GM23338 (cell line): Measurements from ENCODE around the gene MYH7. TPM values are rescaled to one million over a fixed set of nuclear protein-coding genes. Genes with fewer than 3 reads are reported as not detected.

Source experiments
- ATAC-seq: fragments of 200-7000 bp; cut with Tn5 transposase; 3 replicates; pipeline ENCODE4 v1.9.1; 2020
- DNase-seq: peaks from one replicate; pipeline ENCODE4 v3.0.0-alpha.2; 2015; ENCODE audit warnings: low spot score
- H2AFZ ChIP-seq: fragments of 200-600 bp; sonication (generic); 2 replicates; pipeline ENCODE4 v1.8.0; 2016; ENCODE audit warnings: antibody characterized with exemption, mild to moderate bottlenecking, moderate library complexity
- H3F3A ChIP-seq: fragments of 200-600 bp; sonication (generic); replicated peaks from 2 replicates; pipeline ENCODE4 v1.8.0; 2017; ENCODE audit warnings: antibody characterized with exemption, mixed run types, low read depth
- H3K27ac ChIP-seq: fragments of 200-600 bp; sonication (generic); 2 replicates; pipeline ENCODE4 v1.6.1; 2016; ENCODE audit warnings: low read depth
- H3K27me3 ChIP-seq: fragments of 200-600 bp; sonication (generic); 2 replicates; pipeline ENCODE4 v1.8.0; 2016; ENCODE audit warnings: mild to moderate bottlenecking, mixed run types, moderate library complexity; ENCODE audit not compliant: insufficient read depth
- H3K36me3 ChIP-seq: fragments of 200-600 bp; sonication (generic); 2 replicates; pipeline ENCODE4 v1.8.0; 2016; ENCODE audit warnings: mild to moderate bottlenecking; ENCODE audit not compliant: insufficient read depth
- H3K4me1 ChIP-seq: fragments of 200-600 bp; sonication (generic); 2 replicates; pipeline ENCODE4 v1.8.0; 2016; ENCODE audit warnings: mild to moderate bottlenecking, moderate library complexity; ENCODE audit not compliant: insufficient read depth
- H3K4me2 ChIP-seq: fragments of 200-600 bp; sonication (generic); 2 replicates; pipeline ENCODE4 v1.7.1; 2017; ENCODE audit warnings: mixed run types
- H3K4me3 ChIP-seq: fragments of 200-600 bp; sonication (generic); 2 replicates; pipeline ENCODE4 v1.6.1; 2016; ENCODE audit warnings: mixed run types
- H3K79me2 ChIP-seq: fragments of 200-600 bp; sonication (generic); replicated peaks from 2 replicates; pipeline ENCODE4 v1.8.0; 2017; ENCODE audit warnings: mild to moderate bottlenecking; ENCODE audit not compliant: insufficient read depth
- H3K9me2 ChIP-seq: fragments of 200-600 bp; sonication (generic); 2 replicates; pipeline ENCODE4 v1.8.0; 2017; ENCODE audit not compliant: insufficient read depth
- H4K20me1 ChIP-seq: fragments of 200-600 bp; sonication (generic); replicated peaks from 2 replicates; pipeline ENCODE4 v1.8.0; 2017; ENCODE audit warnings: mild to moderate bottlenecking; ENCODE audit not compliant: insufficient read depth
- H3K27ac Mint-ChIP-seq: 2 replicates; pipeline ENCODE4 v1.8.0; 2020; ENCODE audit warnings: inconsistent platforms, mild to moderate bottlenecking, moderate library complexity, mixed read lengths
- H3K27me3 Mint-ChIP-seq: 3 replicates; pipeline ENCODE4 v1.8.0; 2022; ENCODE audit warnings: low read depth, mild to moderate bottlenecking, moderate library complexity, mixed read lengths, inconsistent platforms; ENCODE audit not compliant: insufficient read depth, poor library complexity
- H3K36me3 Mint-ChIP-seq: 3 replicates; pipeline ENCODE4 v1.8.0; 2021; ENCODE audit warnings: low read depth, mild to moderate bottlenecking, inconsistent platforms, moderate library complexity, mixed read lengths
- H3K4me1 Mint-ChIP-seq: 3 replicates; pipeline ENCODE4 v1.8.0; 2020; ENCODE audit warnings: mild to moderate bottlenecking, inconsistent platforms, mixed read lengths
- H3K4me3 Mint-ChIP-seq: 3 replicates; pipeline ENCODE4 v1.8.0; 2021; ENCODE audit warnings: moderate library complexity, mild to moderate bottlenecking, inconsistent platforms, mixed read lengths
- H3K9me3 Mint-ChIP-seq: 3 replicates; pipeline ENCODE4 v1.8.0; 2020; ENCODE audit warnings: moderate library complexity, mild to moderate bottlenecking, inconsistent platforms, mixed read lengths
- CREB1 ChIP-seq: fragments of 250-450 bp; sonication (Bioruptor Pico); IDR thresholded peaks from 2 replicates; pipeline ENCODE4 v1.5.0; 2020; ENCODE audit warnings: low read depth, mild to moderate bottlenecking, moderate library complexity
- ETS1 ChIP-seq: IDR thresholded peaks from 2 replicates; pipeline ENCODE4 v1.6.1; 2016; ENCODE audit warnings: antibody characterized with exemption
- EZH2 ChIP-seq: fragments of 200-600 bp; sonication (generic); IDR thresholded peaks from one replicate; pipeline ENCODE4 v1.8.0; 2017; ENCODE audit warnings: antibody characterized with exemption, mild to moderate bottlenecking, low read depth; ENCODE audit not compliant: unreplicated experiment
- EZH2phosphoT487 ChIP-seq: fragments of 200-600 bp; sonication (generic); IDR thresholded peaks from one replicate; pipeline ENCODE4 v1.8.1; 2018; ENCODE audit warnings: antibody characterized with exemption; ENCODE audit not compliant: unreplicated experiment
- JUNB ChIP-seq: IDR thresholded peaks from one replicate; pipeline ENCODE4 v1.6.1; 2016; ENCODE audit warnings: antibody characterized with exemption; ENCODE audit not compliant: unreplicated experiment
- NANOG ChIP-seq: IDR thresholded peaks from 2 replicates; pipeline ENCODE4 v1.6.1; 2016; ENCODE audit warnings: antibody characterized with exemption, borderline replicate concordance
- POLR2AphosphoS5 ChIP-seq: IDR thresholded peaks from 2 replicates; pipeline ENCODE4 v1.6.1; 2016; ENCODE audit warnings: antibody characterized with exemption, low read depth
- REST ChIP-seq: IDR thresholded peaks from one replicate; pipeline ENCODE4 v1.6.1; 2018; ENCODE audit warnings: antibody characterized with exemption; ENCODE audit not compliant: unreplicated experiment
- ZNF331 ChIP-seq: fragments of 250-450 bp; sonication (Bioruptor Pico); IDR thresholded peaks from 2 replicates; pipeline ENCODE4 v1.5.0; 2020; ENCODE audit warnings: low read depth, mild to moderate bottlenecking, moderate library complexity
- ZNF462 ChIP-seq: fragments of 250-450 bp; sonication (Bioruptor Pico); IDR thresholded peaks from 2 replicates; pipeline ENCODE4 v1.5.0; 2020; ENCODE audit warnings: mild to moderate bottlenecking, moderate library complexity
- polyA plus RNA-seq: library from polyadenylated mRNA; unstranded; fragments of >200 nt; fragmentation: Nextera tagmentation; extraction: Ambion mirVana; gene quantifications from 2 replicates; pipeline ENCODE4 v1.2.1, GENCODE V29; 2016
- total RNA-seq: library from RNA; depleted of rRNA; stranded (reverse); fragments of >200 nt; shearing (Covaris generic); gene quantifications from 2 replicates; pipeline ENCODE4 v1.2.3, GENCODE V29; 2014
- TF ChIP-seq, protein P1 (sequence below), 2 experiments: fragments of 200-600 bp in 1 of 2; sonication (generic) in 1 of 2; conservative IDR thresholded peaks; 2 replicates each; pipeline versions ENCODE4 v1.5.1 to v1.6.1; 2016 to 2017; ENCODE audit warnings: antibody characterized with exemption in 2 of 2, low read depth in 2 of 2, mild to moderate bottlenecking in 2 of 2, moderate library complexity in 1 of 2

The MYH7 gene
- total and polyA plus RNA-seq, 2 experiments from 2014 or later: not detected

DNA sequence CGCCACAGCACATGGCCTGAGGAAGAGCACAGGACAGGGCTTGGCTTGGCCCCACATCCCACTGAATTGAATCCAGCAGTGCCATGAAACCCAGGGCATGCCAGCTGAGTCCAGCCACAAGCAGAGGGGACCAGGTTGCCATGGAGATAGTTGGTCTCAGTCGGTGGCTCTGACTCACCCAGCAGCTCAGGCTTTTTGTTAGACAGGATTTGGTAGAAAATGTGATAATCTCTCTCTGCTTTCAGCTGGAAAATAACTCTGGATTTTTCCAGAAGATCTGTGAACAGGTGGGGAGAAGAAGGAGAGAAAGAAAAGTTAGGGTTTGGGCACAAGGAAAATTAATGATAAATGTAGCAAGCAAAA is 4.8 kb downstream of the MYH7 start:
- Histone ChIP-seq H3K27me3 (no peaks in the 10 kb centered on the region), H4K20me1 (no peaks in the 10 kb centered on the region), H3K9me2 (peaks cover 6% of the 10 kb centered on the region), H2AFZ (no peak overlapping the region), H3K27ac (no peak overlapping the region), H3F3A (no peaks in the 10 kb centered on the region), H3K4me2 (no peak overlapping the region), H3K4me3 (no peak overlapping the region), H3K79me2 (no peaks in the 10 kb centered on the region), H3K36me3 (no peaks in the 10 kb centered on the region), H3K4me1 (no peaks in the 10 kb centered on the region)
- TF ChIP-seq ZNF331 (CRISPR knock-in tag): no peak
- TF ChIP-seq NANOG: no peak
- no peak for TF ChIP-seq JUNB
- TF ChIP-seq EZH2phosphoT487: no peak
- TF ChIP-seq EZH2: no peak
- TF ChIP-seq ZNF462 (CRISPR knock-in tag): no peak
- TF ChIP-seq REST: no peak
- TF ChIP-seq POLR2AphosphoS5: no peak
- no peak for TF ChIP-seq ETS1
- TF ChIP-seq, protein P1, sequence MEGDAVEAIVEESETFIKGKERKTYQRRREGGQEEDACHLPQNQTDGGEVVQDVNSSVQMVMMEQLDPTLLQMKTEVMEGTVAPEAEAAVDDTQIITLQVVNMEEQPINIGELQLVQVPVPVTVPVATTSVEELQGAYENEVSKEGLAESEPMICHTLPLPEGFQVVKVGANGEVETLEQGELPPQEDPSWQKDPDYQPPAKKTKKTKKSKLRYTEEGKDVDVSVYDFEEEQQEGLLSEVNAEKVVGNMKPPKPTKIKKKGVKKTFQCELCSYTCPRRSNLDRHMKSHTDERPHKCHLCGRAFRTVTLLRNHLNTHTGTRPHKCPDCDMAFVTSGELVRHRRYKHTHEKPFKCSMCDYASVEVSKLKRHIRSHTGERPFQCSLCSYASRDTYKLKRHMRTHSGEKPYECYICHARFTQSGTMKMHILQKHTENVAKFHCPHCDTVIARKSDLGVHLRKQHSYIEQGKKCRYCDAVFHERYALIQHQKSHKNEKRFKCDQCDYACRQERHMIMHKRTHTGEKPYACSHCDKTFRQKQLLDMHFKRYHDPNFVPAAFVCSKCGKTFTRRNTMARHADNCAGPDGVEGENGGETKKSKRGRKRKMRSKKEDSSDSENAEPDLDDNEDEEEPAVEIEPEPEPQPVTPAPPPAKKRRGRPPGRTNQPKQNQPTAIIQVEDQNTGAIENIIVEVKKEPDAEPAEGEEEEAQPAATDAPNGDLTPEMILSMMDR (conservative IDR thresholded peaks at IDR 0.05; ENCODE audit: low read depth in 2 of 2): no peak
- no peak for TF ChIP-seq CREB1 (CRISPR knock-in tag)
- ATAC-seq: no peak; the same call in 2 of the 3 replicates
- peaks cover 3% of the 10 kb centered on the region; the same call in 2 of the 3 replicates for H3K4me1 Mint-ChIP-seq
- 0 out of 3 replicates have a peak, but pooled peaks cover 3% of the 10 kb centered on the region for H3K9me3 Mint-ChIP-seq
- DNase-seq: no peak
- no peak overlapping the region; the same call in 2 of the 3 replicates for H3K4me3 Mint-ChIP-seq
- peaks cover 17% of the 10 kb centered on the region for H3K27me3 Mint-ChIP-seq
- H3K27ac Mint-ChIP-seq: no peak overlapping the region
- H3K36me3 Mint-ChIP-seq: no peaks in the 10 kb centered on the region; the same call in 2 of the 3 replicates
